Stimulated activated memory B cell treated with anti-CD40 and anti-IgM and Interleukin-4, amounts not matched to agents 10 μg/mL and 1 μg/mL and 100 μg/mL, for 72 hours (primary cell): ENCODE results near the gene EXOC3L1.
A peak's percentile ranks its signal among the peaks of the same experiment; 100 is the strongest.

Experiments used
- ATAC-seq: fragments of 150-1000 bp; cut with Tn5 transposase; 2 replicates; pipeline ENCODE4 v1.10.0; 2021
- H3K27ac Mint-ChIP-seq: one replicate; pipeline ENCODE4 v1.8.0; 2022; ENCODE audit warnings: mild to moderate bottlenecking, mixed read lengths
- H3K27me3 Mint-ChIP-seq: one replicate; pipeline ENCODE4 v1.8.0; 2022; ENCODE audit warnings: mixed read lengths
- H3K36me3 Mint-ChIP-seq: one replicate; pipeline ENCODE4 v1.8.0; 2022; ENCODE audit warnings: mixed read lengths
- H3K4me1 Mint-ChIP-seq: one replicate; pipeline ENCODE4 v1.8.0; 2022; ENCODE audit warnings: mixed read lengths
- H3K4me3 Mint-ChIP-seq: one replicate; pipeline ENCODE4 v1.8.0; 2022; ENCODE audit warnings: mild to moderate bottlenecking, moderate library complexity, mixed read lengths
- H3K9me3 Mint-ChIP-seq: one replicate; pipeline ENCODE4 v1.8.0; 2022; ENCODE audit warnings: mixed read lengths

The EXOC3L1 gene

DNA sequence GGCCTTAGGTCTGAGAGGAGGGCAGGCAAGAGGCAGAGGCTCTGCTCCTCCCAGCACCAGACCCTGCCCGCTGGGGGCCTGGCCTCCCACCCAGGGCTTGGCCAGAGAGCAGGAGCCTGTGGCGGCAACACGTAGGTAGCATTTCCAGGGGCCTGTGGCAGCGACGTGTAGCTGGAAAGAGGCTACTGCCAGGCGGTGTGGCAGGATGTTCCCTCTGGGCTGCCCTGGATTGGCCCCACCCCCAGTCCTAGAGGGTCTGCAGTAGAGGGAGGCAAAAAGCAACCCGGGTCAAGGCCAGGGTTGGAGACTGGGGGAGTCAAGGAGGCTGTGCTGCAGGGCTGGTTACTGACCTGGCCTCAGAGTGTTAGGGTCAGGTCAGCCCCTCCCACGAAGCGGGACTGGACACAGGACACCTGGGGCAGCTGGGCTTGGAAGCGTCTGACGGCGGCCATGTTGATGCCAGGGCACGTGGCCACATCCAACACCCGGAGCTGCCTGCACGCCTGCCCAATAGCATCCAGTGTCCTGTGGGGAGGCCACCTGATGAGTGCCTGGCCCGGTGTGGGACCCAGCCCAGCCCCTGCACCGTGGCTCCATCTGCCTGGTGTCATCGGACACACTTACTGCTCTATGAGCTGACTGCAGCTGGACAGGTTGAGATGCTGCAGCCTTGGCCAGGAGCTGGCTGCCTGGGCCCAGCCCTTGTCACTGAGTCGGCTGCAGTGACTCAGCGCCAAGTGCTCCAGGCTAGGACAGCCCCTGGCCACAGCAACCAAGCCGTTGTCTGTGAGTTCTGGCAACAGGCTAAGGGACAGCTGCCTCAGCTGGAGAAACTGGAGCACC is 17.5 kb upstream of the EXOC3L1 start:
- Mint-ChIP-seq H3K27me3 (no peaks in the 10 kb centered on the region), H3K9me3 (no peaks in the 10 kb centered on the region), H3K36me3 (peaks cover 6% of the 10 kb centered on the region), H3K4me3 (no peak overlapping the region), H3K4me1 (no peaks in the 10 kb centered on the region), H3K27ac (peak overlapping the region; percentile 7)
- no peak for ATAC-seq

DNA sequence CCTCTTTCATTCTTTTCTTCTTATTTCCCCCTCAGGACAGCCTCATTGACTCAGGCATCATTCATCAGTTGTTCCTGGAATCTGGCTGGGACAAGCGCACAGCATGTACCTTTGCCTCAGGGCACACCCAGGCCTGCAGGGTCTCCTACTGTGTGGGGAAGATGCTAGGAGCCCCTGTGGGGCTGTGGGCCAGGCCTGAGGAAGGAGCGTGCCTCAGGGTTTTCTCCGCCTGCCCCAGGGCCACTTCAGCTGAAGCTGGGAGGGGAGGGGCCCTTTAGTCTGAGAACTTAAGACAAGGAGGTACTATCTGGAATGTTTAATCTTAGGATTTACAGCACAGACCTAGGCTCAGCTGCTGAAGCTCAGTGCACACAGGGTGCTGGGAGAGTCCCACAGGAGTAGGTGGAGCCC is 16.9 kb upstream of the EXOC3L1 start:
- H3K27ac Mint-ChIP-seq = peak overlapping the region; percentile 7

GRCh38 chr16:67206129-67206837 is 16.3 kb upstream of the EXOC3L1 start:
- Mint-ChIP-seq H3K27me3 (no peaks in the 10 kb centered on the region), H3K4me3 (no peak overlapping the region), H3K9me3 (no peaks in the 10 kb centered on the region), H3K4me1 (no peaks in the 10 kb centered on the region), H3K36me3 (peaks cover 6% of the 10 kb centered on the region), H3K27ac (peak overlapping the region; percentile 7)
- no peak for ATAC-seq

More for the DNA sequence above, 16.9 kb upstream of the EXOC3L1 start:
- ATAC-seq = no peak
- H3K9me3 Mint-ChIP-seq = no peaks in the 10 kb centered on the region
- peaks cover 6% of the 10 kb centered on the region for H3K36me3 Mint-ChIP-seq
- no peak overlapping the region for H3K4me3 Mint-ChIP-seq
- H3K4me1 Mint-ChIP-seq = no peaks in the 10 kb centered on the region
- no peaks in the 10 kb centered on the region for H3K27me3 Mint-ChIP-seq

DNA sequence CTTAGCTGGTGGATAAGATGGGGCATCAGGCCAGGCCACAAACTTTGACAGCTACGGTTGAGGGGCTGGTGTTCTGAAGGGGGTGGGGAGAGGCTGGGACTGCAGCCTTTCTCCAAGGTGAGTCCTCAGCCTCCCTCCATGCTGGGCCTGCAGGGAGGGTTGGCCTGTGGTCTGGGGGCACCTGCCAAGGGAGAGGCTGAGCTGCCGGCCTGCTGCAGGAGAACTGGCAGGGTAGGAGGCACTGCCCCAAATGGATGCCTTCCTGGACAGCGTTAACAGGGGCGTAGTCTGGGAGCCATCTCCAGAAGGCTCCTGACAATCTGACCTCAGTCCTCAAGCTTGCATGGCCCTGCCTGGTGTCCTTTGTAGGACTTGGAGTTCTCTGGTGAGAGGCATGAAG is 14.1 kb upstream of the EXOC3L1 start:
- no peak overlapping the region for H3K4me3 Mint-ChIP-seq
- no peak overlapping the region for H3K27ac Mint-ChIP-seq
- no peak for ATAC-seq
- H3K9me3 Mint-ChIP-seq = no peaks in the 10 kb centered on the region
- no peaks in the 10 kb centered on the region for H3K27me3 Mint-ChIP-seq
- H3K4me1 Mint-ChIP-seq = peaks cover 7% of the 10 kb centered on the region
- H3K36me3 Mint-ChIP-seq = peaks cover 15% of the 10 kb centered on the region

- H3K27ac Mint-ChIP-seq = no peak overlapping the region
- peaks cover 23% of the 10 kb centered on the region for H3K36me3 Mint-ChIP-seq
- H3K27me3 Mint-ChIP-seq = no peaks in the 10 kb centered on the region
- H3K4me3 Mint-ChIP-seq = no peak overlapping the region
- H3K4me1 Mint-ChIP-seq = peaks cover 14% of the 10 kb centered on the region
- ATAC-seq = no peak
- H3K9me3 Mint-ChIP-seq = no peaks in the 10 kb centered on the region
Measured at GRCh38 chr16:67202956-67203493, 13.1 kb upstream of the EXOC3L1 start.

DNA sequence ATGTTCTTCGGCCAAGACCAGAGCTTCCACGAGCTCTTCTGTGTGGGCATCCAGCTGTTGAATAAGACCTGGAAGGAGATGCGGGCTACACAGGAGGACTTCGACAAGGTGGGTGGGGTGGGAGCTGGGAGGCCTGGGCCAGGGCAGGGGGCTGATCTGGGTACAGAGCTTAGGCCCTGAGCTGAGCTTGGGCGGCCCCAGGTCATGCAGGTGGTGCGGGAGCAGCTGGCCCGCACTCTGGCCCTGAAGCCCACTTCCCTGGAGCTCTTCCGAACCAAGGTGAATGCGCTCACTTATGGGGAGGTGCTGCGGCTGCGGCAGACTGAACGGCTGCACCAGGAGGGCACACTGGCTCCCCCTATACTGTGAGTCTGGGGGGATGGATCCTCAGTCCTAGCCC is 12.5 kb upstream of the EXOC3L1 start:
- ATAC-seq = no peak
- Mint-ChIP-seq H3K4me3 (no peak overlapping the region), H3K27ac (no peak overlapping the region), H3K9me3 (no peaks in the 10 kb centered on the region), H3K27me3 (no peaks in the 10 kb centered on the region), H3K4me1 (peaks cover 17% of the 10 kb centered on the region), H3K36me3 (peaks cover 28% of the 10 kb centered on the region)

GRCh38 chr16:67201411-67202345 is 11.7 kb upstream of the EXOC3L1 start:
- Mint-ChIP-seq H3K27ac (no peak overlapping the region), H3K4me1 (peaks cover 21% of the 10 kb centered on the region), H3K4me3 (no peak overlapping the region), H3K9me3 (no peaks in the 10 kb centered on the region), H3K27me3 (no peaks in the 10 kb centered on the region), H3K36me3 (peaks cover 31% of the 10 kb centered on the region)
- ATAC-seq = no peak

GRCh38 chr16:67200491-67200890 is 10.6 kb upstream of the EXOC3L1 start:
- Mint-ChIP-seq H3K4me1 (peaks cover 33% of the 10 kb centered on the region), H3K9me3 (no peaks in the 10 kb centered on the region), H3K4me3 (no peak overlapping the region), H3K36me3 (peaks cover 37% of the 10 kb centered on the region), H3K27me3 (no peaks in the 10 kb centered on the region), H3K27ac (no peak overlapping the region)
- ATAC-seq = no peak

- peak; percentile 5 for ATAC-seq
- H3K4me3 Mint-ChIP-seq = peak overlapping the region; percentile 42
- H3K9me3 Mint-ChIP-seq = no peaks in the 10 kb centered on the region
- H3K4me1 Mint-ChIP-seq = peaks cover 39% of the 10 kb centered on the region
- no peaks in the 10 kb centered on the region for H3K27me3 Mint-ChIP-seq
- H3K36me3 Mint-ChIP-seq = peaks cover 44% of the 10 kb centered on the region
- no peak overlapping the region for H3K27ac Mint-ChIP-seq
Measured at GRCh38 chr16:67199808-67200198, 9.9 kb upstream of the EXOC3L1 start.

DNA sequence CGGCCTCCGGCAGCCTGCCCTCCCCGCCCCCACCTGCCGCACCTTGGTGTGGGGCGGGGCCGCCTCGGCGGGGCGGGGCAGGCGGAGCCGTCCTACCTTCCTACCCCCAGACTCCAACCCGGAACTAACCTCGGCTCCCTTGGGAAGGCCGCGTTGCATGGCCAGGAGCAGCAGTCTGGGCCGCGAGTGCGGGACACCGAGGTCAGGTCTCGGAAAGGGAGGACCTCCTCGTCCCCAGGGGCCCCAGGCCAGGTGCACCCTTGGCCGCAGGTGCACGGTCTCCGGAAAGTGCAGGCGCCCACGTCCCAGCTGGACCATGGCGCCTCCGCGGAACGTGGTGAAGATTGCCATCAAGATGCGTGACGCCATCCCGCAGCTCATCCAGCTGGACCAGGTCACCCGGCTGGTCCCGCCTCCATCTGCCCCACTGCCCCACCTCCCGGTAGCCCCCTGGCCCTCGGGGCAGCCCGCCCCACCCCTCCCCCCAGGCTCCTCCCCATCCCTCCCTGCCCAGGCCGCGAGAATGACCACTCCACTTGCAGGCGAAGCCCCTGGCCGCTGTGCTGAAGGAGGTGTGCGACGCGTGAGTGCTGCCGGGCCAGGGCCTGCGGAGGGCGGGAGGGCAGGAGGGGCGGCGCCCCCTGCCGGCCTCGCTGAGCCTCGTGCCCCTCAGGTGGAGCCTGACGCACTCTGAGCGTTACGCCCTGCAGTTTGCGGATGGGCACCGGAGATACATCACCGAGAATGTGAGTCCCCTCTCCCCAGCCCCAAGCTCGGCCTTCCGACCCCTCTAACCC is 9.3 kb upstream of the EXOC3L1 start, which contains the start of gene ELMO3:
Gene ELMO3 (plus strand): TSS at position 121 of the 797 bp plus-strand sequence. CDS start 196 bp downstream, at position 317.
- peak; percentile 45 for ATAC-seq
- no peak within 1 kb of the TSS for H3K27ac Mint-ChIP-seq
- peaks cover 47% of the 10 kb centered on the region for H3K36me3 Mint-ChIP-seq
- peak within 1 kb of the TSS; percentile 11 for H3K4me3 Mint-ChIP-seq
- no peaks in the 10 kb centered on the region for H3K27me3 Mint-ChIP-seq
- H3K9me3 Mint-ChIP-seq = no peaks in the 10 kb centered on the region
- peaks cover 45% of the 10 kb centered on the region for H3K4me1 Mint-ChIP-seq

DNA sequence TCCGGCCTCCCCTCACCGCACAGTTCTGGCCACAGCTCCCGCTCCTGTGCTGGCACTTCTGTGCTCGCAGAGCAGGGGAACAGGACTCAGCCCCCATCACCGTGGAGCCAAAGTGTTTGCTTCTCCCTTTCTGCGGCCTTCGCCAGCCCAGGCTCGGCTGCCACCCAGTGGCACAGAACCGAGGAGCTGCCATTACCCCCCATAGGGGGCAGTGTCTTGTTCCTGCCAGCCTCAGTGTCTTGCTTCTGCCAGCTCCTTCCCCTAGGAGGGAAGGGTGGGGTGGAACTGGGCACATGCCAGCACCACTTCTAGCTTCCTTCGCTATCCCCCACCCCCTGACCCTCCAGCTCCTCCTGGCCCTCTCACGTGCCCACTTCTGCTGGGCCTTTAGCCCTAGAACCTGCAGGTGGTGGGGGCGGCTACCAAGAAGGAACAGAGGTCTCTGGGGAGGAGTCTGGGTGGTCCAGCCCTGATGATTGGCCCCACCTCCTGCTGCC is 8.3 kb upstream of the EXOC3L1 start:
- Mint-ChIP-seq H3K9me3 (no peaks in the 10 kb centered on the region), H3K27ac (no peak overlapping the region), H3K4me1 (peaks cover 55% of the 10 kb centered on the region), H3K36me3 (peaks cover 47% of the 10 kb centered on the region), H3K4me3 (no peak overlapping the region), H3K27me3 (no peaks in the 10 kb centered on the region)
- ATAC-seq = no peak

DNA sequence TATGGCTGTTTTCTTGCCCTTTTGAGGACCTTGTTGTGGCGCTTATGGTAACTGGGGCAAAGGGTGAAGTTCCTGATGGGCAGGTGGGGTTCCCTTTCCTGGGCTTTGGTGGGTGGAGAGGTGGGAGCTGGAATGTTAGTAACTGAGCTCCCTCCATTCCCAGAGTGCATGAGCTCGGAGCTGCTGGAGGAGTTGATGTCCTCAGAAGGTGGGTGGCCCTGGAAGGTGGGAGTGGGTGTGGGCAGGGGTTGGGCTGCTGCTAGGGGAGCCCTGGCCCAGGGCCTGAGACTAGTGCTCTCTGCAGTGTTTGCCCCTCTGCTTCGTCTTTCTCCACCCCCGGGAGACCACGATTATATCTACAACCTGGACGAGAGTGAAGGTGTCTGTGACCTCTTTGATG is 7.8 kb upstream of the EXOC3L1 start:
- no peaks in the 10 kb centered on the region for H3K27me3 Mint-ChIP-seq
- no peak overlapping the region for H3K4me3 Mint-ChIP-seq
- peaks cover 47% of the 10 kb centered on the region for H3K36me3 Mint-ChIP-seq
- H3K9me3 Mint-ChIP-seq = no peaks in the 10 kb centered on the region
- no peak for ATAC-seq
- H3K27ac Mint-ChIP-seq = no peak overlapping the region
- peaks cover 60% of the 10 kb centered on the region for H3K4me1 Mint-ChIP-seq

- Mint-ChIP-seq H3K36me3 (peaks cover 47% of the 10 kb centered on the region), H3K27me3 (no peaks in the 10 kb centered on the region), H3K9me3 (no peaks in the 10 kb centered on the region), H3K4me1 (peaks cover 65% of the 10 kb centered on the region), H3K4me3 (no peak overlapping the region), H3K27ac (no peak overlapping the region)
- ATAC-seq = no peak
Measured at GRCh38 chr16:67196881-67197280, 6.9 kb upstream of the EXOC3L1 start.

DNA sequence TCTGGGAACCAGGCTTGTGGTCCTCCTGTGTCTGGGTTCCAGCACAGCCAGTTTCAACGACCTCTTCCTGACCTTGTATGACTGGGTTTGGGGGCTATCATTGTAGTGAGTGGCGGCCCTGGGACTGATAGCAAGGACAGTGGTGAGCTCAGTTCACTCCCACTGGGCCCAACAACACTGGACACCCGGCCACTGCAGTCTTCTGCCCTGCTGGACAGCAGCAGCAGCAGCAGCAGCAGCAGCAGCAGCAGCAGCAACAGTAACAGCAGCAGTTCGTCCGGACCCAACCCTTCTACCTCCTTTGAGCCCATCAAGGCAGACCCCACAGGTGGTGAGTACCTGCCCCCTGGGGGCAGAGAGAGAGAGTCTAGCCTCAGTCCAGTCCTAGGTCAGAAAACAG is 5.7 kb upstream of the EXOC3L1 start:
- Mint-ChIP-seq H3K9me3 (no peaks in the 10 kb centered on the region), H3K27ac (peak overlapping the region; percentile 1), H3K36me3 (peaks cover 47% of the 10 kb centered on the region), H3K4me1 (peaks cover 74% of the 10 kb centered on the region), H3K4me3 (no peak overlapping the region), H3K27me3 (no peaks in the 10 kb centered on the region)
- ATAC-seq = no peak
